CD14-positive monocyte (primary cell): Measurements from ENCODE around the gene DCANP1. TPM values are rescaled to one million over a fixed set of nuclear protein-coding genes. Genes with fewer than 3 reads are reported as not detected.

Source experiments
- DNase-seq, 3 donors: peaks; one replicate each; pipeline ENCODE4 v3.0.0-alpha.2; 2011 to 2022
- H2AFZ ChIP-seq: 2 replicates; pipeline ENCODE4 v1.6.0; 2012; ENCODE audit warnings: mild to moderate bottlenecking, low read depth, low read length, inconsistent platforms; ENCODE audit not compliant: insufficient read depth, poor library complexity, severe bottlenecking
- H3K27ac ChIP-seq, 2 donors: 1 replicate in 1 of 2; 2 replicates in 1 of 2; pipeline ENCODE4 v1.5.1; 2012 to 2013; ENCODE audit warnings: low read length in 2 of 2, control low read depth in 1 of 2, inconsistent platforms in 1 of 2, low read depth in 1 of 2, mild to moderate bottlenecking in 1 of 2
- H3K27me3 ChIP-seq, 2 donors: one replicate each; pipeline versions ENCODE4 v1.6.0 to v1.6.1; 2011 to 2013; ENCODE audit warnings: low read length in 2 of 2; ENCODE audit not compliant: control insufficient read depth in 2 of 2, insufficient read depth in 2 of 2
- H3K36me3 ChIP-seq, 2 donors: replicated peaks in 1 of 2; 1 replicate in 1 of 2; 2 replicates in 1 of 2; pipeline versions ENCODE4 v1.5.1 to v1.6.1; 2012 to 2013; ENCODE audit warnings: low read length in 2 of 2, control low read depth in 1 of 2, inconsistent platforms in 1 of 2, mild to moderate bottlenecking in 1 of 2; ENCODE audit not compliant: insufficient read depth in 2 of 2, control insufficient read depth in 1 of 2
- H3K4me1 ChIP-seq, 2 donors: 1 replicate in 1 of 2; 2 replicates in 1 of 2; pipeline versions ENCODE4 v1.5.1 to v1.6.1; 2012 to 2013; ENCODE audit warnings: low read length in 2 of 2, control low read depth in 1 of 2, inconsistent platforms in 1 of 2, mild to moderate bottlenecking in 1 of 2, moderate library complexity in 1 of 2; ENCODE audit not compliant: insufficient read depth in 2 of 2, control insufficient read depth in 1 of 2
- H3K4me2 ChIP-seq: replicated peaks from 2 replicates; pipeline ENCODE3; 2012; ENCODE audit warnings: low read length, moderate library complexity, mild to moderate bottlenecking; ENCODE audit not compliant: poor library complexity, severe bottlenecking; ENCODE audit errors: extremely low read depth
- H3K4me3 ChIP-seq, 3 experiments: fragments of 200-600 bp in 1 of 3; sonication (generic) in 1 of 3; replicated peaks in 1 of 3; 1 replicate in 2 of 3; 2 replicates in 1 of 3; pipeline ENCODE4 v1.5.1; 2011 to 2013; ENCODE audit warnings: low read length in 3 of 3, mild to moderate bottlenecking in 3 of 3, control low read depth in 2 of 3, low read depth in 2 of 3, inconsistent platforms in 1 of 3, moderate library complexity in 1 of 3
- H3K79me2 ChIP-seq: 2 replicates; pipeline ENCODE4 v1.6.0; 2012; ENCODE audit warnings: mild to moderate bottlenecking, control low read depth, inconsistent platforms, low read length, moderate library complexity; ENCODE audit not compliant: insufficient read depth
- H3K9ac ChIP-seq: 2 replicates; pipeline ENCODE4 v1.6.0; 2017; ENCODE audit warnings: low read length, mild to moderate bottlenecking; ENCODE audit not compliant: insufficient read depth, poor library complexity, severe bottlenecking
- H3K9me3 ChIP-seq, 2 donors: replicated peaks in 1 of 2; 1 replicate in 1 of 2; 2 replicates in 1 of 2; pipeline versions ENCODE4 v1.5.1 to v1.6.1; 2012 to 2013; ENCODE audit warnings: low read length in 2 of 2, control low read depth in 1 of 2; ENCODE audit not compliant: control insufficient read depth in 1 of 2, insufficient read depth in 1 of 2
- H4K20me1 ChIP-seq: 2 replicates; pipeline ENCODE4 v1.6.0; 2012; ENCODE audit warnings: mild to moderate bottlenecking, low read length, control low read depth, moderate library complexity; ENCODE audit not compliant: insufficient read depth
- H3K27ac Mint-ChIP-seq, 7 donors: one replicate each; pipeline ENCODE4 v1.8.0; 2020; ENCODE audit warnings: mild to moderate bottlenecking in 7 of 7, mixed read lengths in 7 of 7, moderate library complexity in 6 of 7, inconsistent platforms in 2 of 7
- H3K27me3 Mint-ChIP-seq, 3 donors: one replicate each; pipeline ENCODE4 v1.8.0; 2021 to 2022; ENCODE audit warnings: low read depth in 3 of 3, mild to moderate bottlenecking in 3 of 3, mixed read lengths in 3 of 3, moderate library complexity in 3 of 3, inconsistent platforms in 1 of 3
- H3K36me3 Mint-ChIP-seq, 2 donors: one replicate each; pipeline ENCODE4 v1.8.0; 2020; ENCODE audit warnings: mixed read lengths in 2 of 2, inconsistent platforms in 1 of 2, mild to moderate bottlenecking in 1 of 2
- H3K4me1 Mint-ChIP-seq: one replicate; pipeline ENCODE4 v1.8.0; 2020; ENCODE audit warnings: mild to moderate bottlenecking, mixed read lengths
- H3K4me3 Mint-ChIP-seq, 2 donors: one replicate each; pipeline ENCODE4 v1.8.0; 2020; ENCODE audit warnings: mild to moderate bottlenecking in 2 of 2, mixed read lengths in 2 of 2, moderate library complexity in 1 of 2
- H3K9me3 Mint-ChIP-seq, 7 donors: one replicate each; pipeline ENCODE4 v1.8.0; 2020 to 2022; ENCODE audit warnings: mixed read lengths in 7 of 7, mild to moderate bottlenecking in 6 of 7, moderate library complexity in 6 of 7, inconsistent platforms in 2 of 7
- WGBS: methylation state at CpG from one replicate; pipeline ENCODE4 v1.1.5; 2013; ENCODE audit warnings: missing lambda C conversion rate; ENCODE audit not compliant: insufficient coverage; 5-methylcytosine and 5-hydroxymethylcytosine counted together
- intact Hi-C, 2 donors: fragments of 100-400 bp; cut with micrococcal nuclease; formaldehyde crosslinking; loops; one replicate each; pipeline versions ENCODE4 v1.15.0 to v1.15.1; 2023
- polyA plus RNA-seq, 3 donors: library from polyadenylated mRNA; depleted of rRNA in 1 of 3; unstranded in 2 of 3; stranded (reverse) in 1 of 3; fragments of 300-500 nt in 2 of 3; fragments of >200 nt in 1 of 3; fragmentation: Illumina TruSeq in 2 of 3; gene quantifications; 1 replicate in 2 of 3; 2 replicates in 1 of 3; pipeline ENCODE4 v1.2.3, GENCODE V29; 2012 to 2021
- TF ChIP-seq, protein P1 (sequence below): fragments of 200-600 bp; IDR thresholded peaks from one replicate; pipeline ENCODE4 v1.8.0; 2022; ENCODE audit warnings: antibody characterized with exemption, mild to moderate bottlenecking

Gene DCANP1
- polyA plus RNA-seq, 3 donors, result 0.14 to 0.85 (median 0.15) TPM

DNA sequence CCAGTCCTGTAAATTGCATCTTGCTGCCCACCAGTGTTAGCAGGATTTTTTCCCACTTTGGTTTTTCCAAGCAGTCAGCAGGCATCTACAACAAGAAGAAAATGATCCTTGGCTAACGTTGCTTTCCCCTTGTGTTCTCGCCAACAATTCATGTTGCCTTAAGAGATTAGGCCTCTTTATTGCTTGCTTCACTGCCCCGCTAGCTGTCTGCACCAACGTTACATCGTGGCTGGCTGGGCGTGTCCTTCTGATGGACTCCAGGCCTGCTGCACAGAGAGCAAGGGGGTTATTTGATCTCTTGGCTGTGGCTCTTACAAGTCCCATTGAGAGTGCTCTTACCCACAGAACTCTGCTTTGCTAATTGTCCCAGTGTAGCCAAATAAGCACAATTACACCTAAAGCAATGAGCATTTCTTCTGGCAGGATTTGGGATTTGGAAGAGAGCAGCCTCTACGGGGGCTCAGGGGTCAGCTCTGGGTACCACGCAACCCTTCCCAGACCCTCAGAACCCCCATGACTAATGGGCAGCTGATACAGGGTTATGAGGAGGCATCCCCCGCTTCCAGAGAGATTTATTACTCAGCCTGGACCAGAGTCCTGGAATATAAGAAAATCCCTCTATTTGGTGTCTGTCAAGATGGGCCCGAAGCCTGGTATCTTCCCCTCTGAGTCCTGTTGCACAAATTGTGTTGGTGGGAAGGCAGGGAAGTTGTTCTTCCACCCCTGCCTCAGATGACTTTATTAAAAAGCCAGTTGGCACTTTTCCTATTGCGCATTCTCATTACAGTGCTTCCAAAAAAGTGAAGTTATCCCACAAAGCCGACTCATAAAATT is 17.6 kb downstream of the DCANP1 start:
- Histone ChIP-seq H3K27me3 (no peaks in the 10 kb centered on the region), H3K4me3 (no peak overlapping the region), H3K9ac (no peak overlapping the region), H3K27ac (peak overlapping the region in 1 of 2 donors; percentile 50), H3K4me2 (no peak overlapping the region), H3K4me1 (peaks cover 78 to 86% of the 10 kb centered on the region in 2 donors), H2AFZ (no peak overlapping the region), H3K36me3 (no peaks in the 10 kb centered on the region), H3K9me3 (peaks cover 6 to 8% of the 10 kb centered on the region in 2 donors), H4K20me1 (no peaks in the 10 kb centered on the region), H3K79me2 (peaks cover 29% of the 10 kb centered on the region)
- Mint-ChIP-seq H3K4me1 (peaks cover 82% of the 10 kb centered on the region), H3K27ac (peak overlapping the region in 4 of 7 donors; percentile 2 to 57 (median 43)), H3K9me3 (peaks cover 6 to 13% (median 10%) of the 10 kb centered on the region in 7 donors), H3K27me3 (peaks cover 0 to 2% (median 0%) of the 10 kb centered on the region in 3 donors), H3K36me3 (peaks cover 7 to 9% of the 10 kb centered on the region in 2 donors), H3K4me3 (no peak overlapping the region)
- intact Hi-C loops, result loop anchor here in 1 of 2 donors (5.0 to 10.0 kb wide), 2 partner anchors 32 to 55 kb away; partner anchors contain the start of gene MACROH2A1
- TF ChIP-seq, protein P1, sequence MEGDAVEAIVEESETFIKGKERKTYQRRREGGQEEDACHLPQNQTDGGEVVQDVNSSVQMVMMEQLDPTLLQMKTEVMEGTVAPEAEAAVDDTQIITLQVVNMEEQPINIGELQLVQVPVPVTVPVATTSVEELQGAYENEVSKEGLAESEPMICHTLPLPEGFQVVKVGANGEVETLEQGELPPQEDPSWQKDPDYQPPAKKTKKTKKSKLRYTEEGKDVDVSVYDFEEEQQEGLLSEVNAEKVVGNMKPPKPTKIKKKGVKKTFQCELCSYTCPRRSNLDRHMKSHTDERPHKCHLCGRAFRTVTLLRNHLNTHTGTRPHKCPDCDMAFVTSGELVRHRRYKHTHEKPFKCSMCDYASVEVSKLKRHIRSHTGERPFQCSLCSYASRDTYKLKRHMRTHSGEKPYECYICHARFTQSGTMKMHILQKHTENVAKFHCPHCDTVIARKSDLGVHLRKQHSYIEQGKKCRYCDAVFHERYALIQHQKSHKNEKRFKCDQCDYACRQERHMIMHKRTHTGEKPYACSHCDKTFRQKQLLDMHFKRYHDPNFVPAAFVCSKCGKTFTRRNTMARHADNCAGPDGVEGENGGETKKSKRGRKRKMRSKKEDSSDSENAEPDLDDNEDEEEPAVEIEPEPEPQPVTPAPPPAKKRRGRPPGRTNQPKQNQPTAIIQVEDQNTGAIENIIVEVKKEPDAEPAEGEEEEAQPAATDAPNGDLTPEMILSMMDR, result no peak
- 90% methylated on average over 6 of the region's 12 CpGs for WGBS
- DNase-seq, result no peak

DNA sequence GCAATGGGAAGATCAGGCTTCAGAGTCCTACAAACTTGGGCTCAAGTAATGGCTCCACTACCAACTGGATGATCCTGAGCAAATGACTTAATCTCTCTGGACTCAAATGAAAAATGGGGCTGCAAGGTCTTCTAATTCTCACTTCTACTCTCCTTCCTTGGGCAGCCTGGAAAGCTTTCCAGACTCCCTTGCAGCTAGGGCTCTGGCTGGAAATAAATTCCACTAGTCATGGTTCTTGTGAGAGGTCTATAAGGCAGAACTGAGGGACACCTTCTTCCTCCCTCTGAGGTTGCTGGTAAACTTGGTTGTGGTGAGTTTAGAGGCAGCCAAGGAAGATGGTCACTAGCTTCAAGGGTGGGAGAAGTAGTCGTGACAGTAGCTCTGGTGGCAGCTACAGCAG is 18.6 kb downstream of the DCANP1 start:
- Mint-ChIP-seq H3K27ac (peak overlapping the region in 3 of 7 donors; percentile 15 to 49 (median 41)), H3K4me3 (no peak overlapping the region), H3K9me3 (peaks cover 6 to 11% (median 10%) of the 10 kb centered on the region in 7 donors), H3K36me3 (peaks cover 7 to 9% of the 10 kb centered on the region in 2 donors), H3K27me3 (peaks cover 0 to 2% (median 0%) of the 10 kb centered on the region in 3 donors), H3K4me1 (peaks cover 82% of the 10 kb centered on the region)
- no peak overlapping the region for H3K4me3 ChIP-seq
- no peak overlapping the region for H3K4me2 ChIP-seq
- H3K9me3 ChIP-seq, result peaks cover 6 to 8% of the 10 kb centered on the region in 2 donors
- WGBS, result no CpG with 5 or more reads among the region's 1 CpG
- peaks cover 78 to 86% of the 10 kb centered on the region in 2 donors for H3K4me1 ChIP-seq
- H3K9ac ChIP-seq, result no peak overlapping the region
- H3K79me2 ChIP-seq, result peaks cover 29% of the 10 kb centered on the region
- no peak for DNase-seq
- intact Hi-C loops, result loop anchor here in 1 of 2 donors (10.0 kb wide), 1 partner anchor 54 kb away; no protein-coding TSS in a partner anchor
- H2AFZ ChIP-seq, result no peak overlapping the region
- TF ChIP-seq, protein P1, result no peak
- H3K27ac ChIP-seq, result peak overlapping the region in 1 of 2 donors; percentile 50
- H4K20me1 ChIP-seq, result no peaks in the 10 kb centered on the region
- no peaks in the 10 kb centered on the region for H3K36me3 ChIP-seq
- no peaks in the 10 kb centered on the region for H3K27me3 ChIP-seq
